Measurements from ENCODE around the gene MCIDAS.

GRCh38 chr5:55171471-55171870 lies 55.6 kb downstream of the MCIDAS start:
- no peak for TF ChIP-seq POLR2A (IDR thresholded peaks at IDR 0.05; ENCODE audit: low read depth, low read length)
- no peak for TF ChIP-seq CTCF (conservative IDR thresholded peaks at IDR 0.05; ENCODE audit: low read depth, low read length)
- TF ChIP-seq CEBPB (IDR thresholded peaks at IDR 0.05; ENCODE audit: low read depth, low read length), result peak; percentile 30
- no peak for TF ChIP-seq RFX5 (IDR thresholded peaks at IDR 0.05; ENCODE audit: low read depth, low read length)
- TF ChIP-seq MAZ (IDR thresholded peaks at IDR 0.05; ENCODE audit: borderline replicate concordance, low read depth, low read length), result no peak
- TF ChIP-seq ELK1 (IDR thresholded peaks at IDR 0.05; ENCODE audit: borderline replicate concordance, low read depth, low read length), result no peak
- no peak for TF ChIP-seq RCOR1 (IDR thresholded peaks at IDR 0.05; ENCODE audit: insufficient replicate concordance, low read length)
- no peak for TF ChIP-seq SMC3 (IDR thresholded peaks at IDR 0.05; ENCODE audit: low read depth, low read length)

Measured in IMR-90 (cell line).